Nephron (organoid): Measurements from ENCODE around the gene PRR15.

Experiments used
- H3K27ac Mint-ChIP-seq, 3 experiments: 2 replicates each; pipeline ENCODE4 v1.8.0; 2020; ENCODE audit warnings: mixed read lengths in 3 of 3, mild to moderate bottlenecking in 2 of 3, moderate library complexity in 1 of 3
- H3K27me3 Mint-ChIP-seq: 2 replicates; pipeline ENCODE4 v1.8.0; 2021; ENCODE audit warnings: low read depth, mild to moderate bottlenecking, moderate library complexity, mixed read lengths
- H3K36me3 Mint-ChIP-seq: 2 replicates; pipeline ENCODE4 v1.8.0; 2020; ENCODE audit warnings: low read depth, mixed read lengths
- H3K4me1 Mint-ChIP-seq: 2 replicates; pipeline ENCODE4 v1.8.0; 2020; ENCODE audit warnings: mixed read lengths
- H3K4me3 Mint-ChIP-seq, 3 experiments: 2 replicates each; pipeline ENCODE4 v1.8.0; 2020; ENCODE audit warnings: mild to moderate bottlenecking in 3 of 3, mixed read lengths in 3 of 3, moderate library complexity in 2 of 3
- H3K9me3 Mint-ChIP-seq: 2 replicates; pipeline ENCODE4 v1.8.0; 2020; ENCODE audit warnings: mixed read lengths
- CTCF ChIP-seq, 3 experiments: fragments of 200-600 bp; sonication (generic); IDR thresholded peaks; one replicate each; pipeline ENCODE4 v1.5.0; 2021; ENCODE audit warnings: antibody characterized with exemption in 3 of 3; ENCODE audit not compliant: unreplicated experiment in 3 of 3

Gene PRR15

GRCh38 chr7:29593459-29593858, 29.8 kb downstream of the PRR15 start:
- H3K27me3 Mint-ChIP-seq: no peaks in the 10 kb centered on the region
- peaks cover 5% of the 10 kb centered on the region for H3K36me3 Mint-ChIP-seq
- H3K9me3 Mint-ChIP-seq: peaks cover 6% of the 10 kb centered on the region
- no peak for TF ChIP-seq CTCF (IDR thresholded peaks at IDR 0.05; ENCODE audit: unreplicated experiment in 3 of 3)
- peaks cover 6% of the 10 kb centered on the region for H3K4me1 Mint-ChIP-seq
- no peak overlapping the region for H3K4me3 Mint-ChIP-seq
- H3K27ac Mint-ChIP-seq: no peak overlapping the region

- Mint-ChIP-seq H3K9me3 (no peaks in the 10 kb centered on the region), H3K4me1 (peaks cover 12% of the 10 kb centered on the region)
Observed at GRCh38 chr7:29596593-29597178, 33.1 kb downstream of the PRR15 start.

DNA sequence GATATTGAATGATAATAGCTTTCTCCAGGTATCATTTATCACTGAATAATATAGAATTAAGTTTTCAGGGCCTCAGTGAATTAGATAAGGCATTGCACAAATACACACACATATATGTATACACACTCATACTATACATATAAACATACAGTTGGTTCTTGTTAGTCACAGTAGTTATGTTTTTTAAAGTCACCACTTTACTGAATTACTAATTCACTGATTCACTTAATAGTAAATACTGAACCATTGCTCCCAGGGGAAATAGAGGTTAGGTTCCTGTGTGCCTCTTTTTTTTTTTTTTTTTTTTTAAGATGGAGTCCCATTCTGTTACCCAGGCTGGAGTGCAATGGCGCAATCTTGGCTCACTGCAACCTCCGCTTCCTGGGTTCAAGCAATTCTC, 33.6 kb downstream of the PRR15 start:
- Mint-ChIP-seq H3K9me3 (no peaks in the 10 kb centered on the region), H3K36me3 (no peaks in the 10 kb centered on the region), H3K27me3 (no peaks in the 10 kb centered on the region), H3K27ac (no peak overlapping the region), H3K4me3 (no peak overlapping the region), H3K4me1 (peaks cover 12% of the 10 kb centered on the region)
- no peak for TF ChIP-seq CTCF (IDR thresholded peaks at IDR 0.05; ENCODE audit: unreplicated experiment in 3 of 3)

More at GRCh38 chr7:29596593-29597178, 33.1 kb downstream of the PRR15 start:
- Mint-ChIP-seq H3K36me3 (no peaks in the 10 kb centered on the region), H3K27me3 (no peaks in the 10 kb centered on the region), H3K4me3 (no peak overlapping the region), H3K27ac (peak overlapping the region in 1 of 3 experiments; percentile 45)
- no peak for TF ChIP-seq CTCF (IDR thresholded peaks at IDR 0.05; ENCODE audit: unreplicated experiment in 3 of 3)

DNA sequence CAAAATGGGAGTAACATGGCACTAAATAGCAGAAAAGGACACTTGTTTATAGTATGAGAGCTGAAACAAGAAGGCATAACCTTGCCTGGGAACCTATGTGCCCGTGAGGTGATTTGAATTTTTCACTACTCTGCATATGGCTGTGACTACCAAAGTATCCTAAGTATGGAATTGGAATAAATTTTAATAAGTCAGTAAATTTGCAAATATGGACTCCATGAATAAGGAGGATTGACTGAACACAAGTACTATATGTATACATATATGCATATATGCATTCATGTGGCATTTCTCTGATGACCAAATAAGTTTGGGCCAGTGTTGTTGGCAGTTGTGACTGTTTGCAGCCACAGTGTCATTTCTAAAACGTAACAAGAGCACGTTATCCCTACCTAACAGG, 34.5 kb downstream of the PRR15 start:
- Mint-ChIP-seq H3K9me3 (no peaks in the 10 kb centered on the region), H3K4me1 (peaks cover 12% of the 10 kb centered on the region), H3K27ac (no peak overlapping the region), H3K27me3 (no peaks in the 10 kb centered on the region), H3K36me3 (no peaks in the 10 kb centered on the region), H3K4me3 (no peak overlapping the region)
- no peak for TF ChIP-seq CTCF (IDR thresholded peaks at IDR 0.05; ENCODE audit: unreplicated experiment in 3 of 3)

DNA sequence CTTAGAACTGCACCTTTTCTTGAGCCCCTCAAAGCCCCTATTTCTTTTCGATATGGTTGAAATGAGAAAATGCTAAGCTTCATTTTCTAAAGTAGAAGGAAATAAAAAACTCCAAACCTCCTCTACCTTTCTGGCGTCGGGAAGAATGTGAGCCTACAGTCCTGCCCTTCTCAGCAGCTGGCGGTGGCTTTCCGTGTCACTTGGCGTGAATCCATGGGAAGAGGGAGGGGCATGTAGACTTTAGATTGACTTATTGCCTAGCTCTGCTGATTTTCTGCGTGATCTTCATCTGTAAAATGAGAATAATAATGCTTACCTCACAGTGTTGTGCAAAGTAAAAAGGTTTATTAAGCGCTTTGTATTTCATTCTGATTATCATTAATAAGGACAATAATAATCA, 35.0 kb downstream of the PRR15 start:
- Mint-ChIP-seq H3K27me3 (no peaks in the 10 kb centered on the region), H3K36me3 (no peaks in the 10 kb centered on the region), H3K9me3 (no peaks in the 10 kb centered on the region), H3K27ac (no peak overlapping the region), H3K4me3 (no peak overlapping the region), H3K4me1 (peaks cover 12% of the 10 kb centered on the region)
- no peak for TF ChIP-seq CTCF (IDR thresholded peaks at IDR 0.05; ENCODE audit: unreplicated experiment in 3 of 3)

DNA sequence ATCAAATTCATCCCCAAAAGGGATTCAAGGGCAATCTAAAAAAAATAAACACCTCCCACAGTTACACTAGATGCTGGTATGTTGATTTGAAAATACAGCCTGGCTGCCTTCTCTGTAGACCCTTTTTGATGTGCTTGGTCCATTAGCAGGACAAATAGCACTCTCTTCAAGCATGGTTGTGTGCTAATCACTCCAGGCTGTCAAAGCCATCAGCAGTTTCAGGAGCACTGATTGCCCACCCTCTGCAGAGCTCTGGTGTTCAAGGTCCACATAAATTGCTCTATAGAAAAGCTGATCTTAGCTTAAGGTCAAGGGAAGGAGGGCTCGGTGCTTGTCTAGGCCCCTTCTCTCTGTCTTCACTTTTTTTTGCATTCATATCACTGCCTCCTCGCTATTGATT, 35.4 kb downstream of the PRR15 start:
- no peak for TF ChIP-seq CTCF (IDR thresholded peaks at IDR 0.05; ENCODE audit: unreplicated experiment in 3 of 3)
- H3K4me3 Mint-ChIP-seq: no peak overlapping the region
- peaks cover 12% of the 10 kb centered on the region for H3K4me1 Mint-ChIP-seq
- H3K27ac Mint-ChIP-seq: no peak overlapping the region
- no peaks in the 10 kb centered on the region for H3K36me3 Mint-ChIP-seq
- H3K27me3 Mint-ChIP-seq: no peaks in the 10 kb centered on the region
- no peaks in the 10 kb centered on the region for H3K9me3 Mint-ChIP-seq
